K562 (cell line): ENCODE measurements around the gene SLC4A2. TPM values are rescaled to one million over a fixed set of nuclear protein-coding genes. Genes with fewer than 3 reads are reported as not detected.
A peak's percentile ranks its signal among the peaks of the same experiment; 100 is the strongest.

Source experiments
- ATF7 ChIP-seq: fragments of 450-650 bp; IDR thresholded peaks from 2 replicates; pipeline ENCODE4 v1.7.1; 2014; ENCODE audit warnings: mild to moderate bottlenecking, moderate library complexity
- CTBP1 ChIP-seq: fragments of 450-650 bp; IDR thresholded peaks from 2 replicates; pipeline ENCODE4 v1.6.1; 2016; ENCODE audit warnings: borderline replicate concordance
- FOS ChIP-seq: IDR thresholded peaks from 3 replicates; pipeline ENCODE4 v1.6.1; 2011; ENCODE audit not compliant: insufficient read length; ENCODE audit errors: extremely low read depth
- GABPB1 ChIP-seq: sonication (generic); formaldehyde crosslinking; IDR thresholded peaks from 2 replicates; pipeline ENCODE4 v1.8.0; 2022; ENCODE audit warnings: mild to moderate bottlenecking, missing genetic modification reagents
- HCFC1 ChIP-seq: IDR thresholded peaks from 2 replicates; pipeline ENCODE4 v1.6.1; 2012; ENCODE audit warnings: low read depth, low read length, improper control_type of control experiment
- HDAC1 ChIP-seq, 2 experiments: fragments of 450-650 bp; IDR thresholded peaks; 2 replicates each; pipeline ENCODE4 v1.6.1; 2016 to 2017; ENCODE audit warnings: inconsistent platforms in 1 of 2, mild to moderate bottlenecking in 1 of 2, moderate library complexity in 1 of 2
- HDAC3 ChIP-seq: fragments of 450-650 bp; IDR thresholded peaks from 2 replicates; pipeline ENCODE4 v1.6.1; 2018; ENCODE audit warnings: borderline replicate concordance, mild to moderate bottlenecking, moderate library complexity; ENCODE audit not compliant: partially characterized antibody
- MAZ ChIP-seq, 2 experiments: fragments of 450-650 bp in 1 of 2; sonication (generic) in 1 of 2; formaldehyde crosslinking; IDR thresholded peaks in 1 of 2; conservative IDR thresholded peaks in 1 of 2; 2 replicates each; pipeline versions ENCODE4 v1.4.0 to v1.5.0; 2020; ENCODE audit warnings: mild to moderate bottlenecking in 1 of 2, missing genetic modification reagents in 1 of 2
- PHF8 ChIP-seq: fragments of 200-600 bp; sonication (generic); IDR thresholded peaks from 2 replicates; pipeline ENCODE4 v1.6.1; 2012; ENCODE audit warnings: mixed run types, mild to moderate bottlenecking, inconsistent platforms, low read length, moderate library complexity, borderline replicate concordance
- RB1 ChIP-seq: fragments of 450-650 bp; IDR thresholded peaks from 2 replicates; pipeline ENCODE4 v1.6.1; 2017; ENCODE audit warnings: low read depth, mild to moderate bottlenecking
- SAFB ChIP-seq: fragments of 200-400 bp; formaldehyde crosslinking; IDR thresholded peaks from 2 replicates; pipeline ENCODE4 v1.6.1; 2017; ENCODE audit warnings: low read depth, low read length, borderline replicate concordance
- SIX5 ChIP-seq, 2 experiments: IDR thresholded peaks; 2 replicates each; pipeline ENCODE4 v1.6.1; 2011; ENCODE audit warnings: low read length in 2 of 2, borderline replicate concordance in 1 of 2, low read depth in 1 of 2, mild to moderate bottlenecking in 1 of 2, moderate library complexity in 1 of 2; ENCODE audit not compliant: insufficient read depth in 1 of 2
- SP1 ChIP-seq: sonication (generic); formaldehyde crosslinking; IDR thresholded peaks from 2 replicates; pipeline ENCODE4 v1.8.1; 2022; ENCODE audit warnings: mild to moderate bottlenecking, missing genetic modification reagents
- TBP ChIP-seq: optimal IDR thresholded peaks from 2 replicates; pipeline ENCODE3; 2011; ENCODE audit warnings: low read depth, low read length, improper control_type of control experiment
- YY1 ChIP-seq, 3 experiments: IDR thresholded peaks; 2 replicates each; pipeline ENCODE4 v1.6.1; 2011; ENCODE audit warnings: low read length in 2 of 3, mild to moderate bottlenecking in 2 of 3, moderate library complexity in 2 of 3, borderline replicate concordance in 1 of 3, control low read depth in 1 of 3, low read depth in 1 of 3; ENCODE audit not compliant: insufficient read depth in 3 of 3, insufficient replicate concordance in 2 of 3, control insufficient read depth in 1 of 3, insufficient read length in 1 of 3; ENCODE audit errors: extremely low read depth in 1 of 3
- ZBTB7A ChIP-seq: IDR thresholded peaks from 2 replicates; pipeline ENCODE4 v1.6.1; 2011; ENCODE audit warnings: low read depth, mild to moderate bottlenecking, low read length, moderate library complexity, borderline replicate concordance; ENCODE audit not compliant: control insufficient read depth
- polyA plus RNA-seq, 8 experiments: library from polyadenylated mRNA; depleted of rRNA in 4 of 8; stranded (reverse) in 5 of 8; unstranded in 3 of 8; fragments of >200 nt; fragmentation: Nextera tagmentation in 2 of 8; fragmentation: Illumina TruSeq in 1 of 8; extraction: Ambion mirVana in 2 of 8; extraction: Trizol in 1 of 8; gene quantifications; 2 replicates each; pipeline versions ENCODE4 v1.2.1 to v1.2.3, GENCODE V29; 2011 to 2014; ENCODE audit warnings: inconsistent platforms in 1 of 8, missing spikeins in 1 of 8
- total RNA-seq, 7 experiments: library from RNA; depleted of rRNA in 6 of 7; stranded (reverse); fragments of >200 nt in 6 of 7; fragmentation: Illumina TruSeq in 2 of 7; extraction: Trizol in 2 of 7; gene quantifications; 2 replicates each; pipeline versions ENCODE4 v1.2.1 to v1.2.3, GENCODE V29; 2011 to 2021; ENCODE audit warnings: low replicate concordance in 1 of 7
- TF ChIP-seq, protein P1 (sequence below), 2 experiments: fragments of 450-650 bp; IDR thresholded peaks; 2 replicates each; pipeline ENCODE4 v1.6.1; 2018; ENCODE audit warnings: mild to moderate bottlenecking in 2 of 2, low read depth in 1 of 2; ENCODE audit not compliant: partially characterized antibody in 2 of 2
- TF ChIP-seq, protein P2 (sequence below): sonication (generic); formaldehyde crosslinking; IDR thresholded peaks from 2 replicates; pipeline ENCODE4 v1.8.0; 2023; ENCODE audit warnings: mild to moderate bottlenecking, missing genetic modification reagents

The SLC4A2 gene
- total and polyA plus RNA-seq, 9 of the 15 experiments (the other 6 are each of a cell fraction or from before 2014, with no cell fraction given) = 11.4 to 375 (median 130) TPM

DNA sequence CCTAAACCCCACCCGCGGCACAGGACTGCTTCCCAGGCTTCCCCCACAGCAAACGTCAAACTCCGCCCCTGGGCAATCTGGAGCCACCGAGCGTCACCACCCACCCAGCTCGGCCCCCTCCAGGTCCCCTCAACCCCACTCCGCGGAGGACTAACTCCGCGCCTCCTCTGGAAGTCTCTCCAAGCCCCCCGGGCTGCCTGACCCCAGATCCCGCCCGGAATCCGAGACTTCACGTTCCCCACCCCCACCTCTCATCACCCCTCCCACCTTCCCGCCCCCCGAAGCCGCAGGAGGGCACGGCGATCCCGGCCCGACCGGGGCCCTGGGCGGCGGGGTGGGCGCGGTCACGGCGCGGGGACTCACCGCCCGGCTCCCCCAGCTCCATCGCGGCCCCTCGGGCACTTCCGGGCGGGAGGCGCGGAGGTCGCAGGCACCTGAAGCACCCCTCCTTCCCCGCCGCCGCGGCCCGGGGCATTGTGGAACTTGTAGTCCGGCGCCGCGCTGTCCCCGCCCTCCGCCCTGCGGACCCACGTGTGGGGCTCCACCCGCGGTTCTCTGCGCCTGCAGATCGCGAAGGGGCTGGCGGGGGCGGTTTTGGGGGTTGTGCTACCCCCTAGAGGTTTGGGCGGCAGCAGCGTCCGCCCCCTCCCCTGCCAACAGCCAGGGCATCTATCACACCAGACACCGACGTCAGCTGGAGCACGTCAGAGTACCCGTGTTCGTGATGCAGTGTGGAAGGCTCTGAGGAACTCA, 23.9 kb downstream of the SLC4A2 start, which contains the start of gene TMUB1 (continued):
- TF ChIP-seq MAZ (CRISPR knock-in tag; conservative IDR thresholded peaks at IDR 0.05 in 1 of 2, IDR thresholded peaks at IDR 0.05 in 1 of 2) = peak; percentile 77 to 96
- peak; percentile 22 for TF ChIP-seq TBP
- TF ChIP-seq HCFC1 = peak; percentile 93
- no peak for TF ChIP-seq FOS
- TF ChIP-seq ATF7 = peak; percentile 84
- peak; percentile 79 for TF ChIP-seq GABPB1 (CRISPR knock-in tag)
- no peak for TF ChIP-seq HDAC3
- peak; percentile 67 to 76; a peak in 3 of 4 replicates for TF ChIP-seq SIX5 (IDR thresholded peaks at IDR 0.05; ENCODE audit: borderline replicate concordance in 1 of 2, insufficient read depth in 1 of 2, low read depth in 1 of 2, low read length in 2 of 2)
- peak; percentile 59 for TF ChIP-seq SP1
- peak; percentile 89 for TF ChIP-seq RB1
- peak in 2 of 3 experiments; percentile 56 to 67 for TF ChIP-seq YY1 (IDR thresholded peaks at IDR 0.05; ENCODE audit: borderline replicate concordance in 1 of 3, control insufficient read depth in 1 of 3, extremely low read depth in 1 of 3, insufficient read depth in 3 of 3, insufficient read length in 1 of 3, insufficient replicate concordance in 2 of 3, low read depth in 1 of 3, low read length in 2 of 3)
- TF ChIP-seq, protein P1, sequence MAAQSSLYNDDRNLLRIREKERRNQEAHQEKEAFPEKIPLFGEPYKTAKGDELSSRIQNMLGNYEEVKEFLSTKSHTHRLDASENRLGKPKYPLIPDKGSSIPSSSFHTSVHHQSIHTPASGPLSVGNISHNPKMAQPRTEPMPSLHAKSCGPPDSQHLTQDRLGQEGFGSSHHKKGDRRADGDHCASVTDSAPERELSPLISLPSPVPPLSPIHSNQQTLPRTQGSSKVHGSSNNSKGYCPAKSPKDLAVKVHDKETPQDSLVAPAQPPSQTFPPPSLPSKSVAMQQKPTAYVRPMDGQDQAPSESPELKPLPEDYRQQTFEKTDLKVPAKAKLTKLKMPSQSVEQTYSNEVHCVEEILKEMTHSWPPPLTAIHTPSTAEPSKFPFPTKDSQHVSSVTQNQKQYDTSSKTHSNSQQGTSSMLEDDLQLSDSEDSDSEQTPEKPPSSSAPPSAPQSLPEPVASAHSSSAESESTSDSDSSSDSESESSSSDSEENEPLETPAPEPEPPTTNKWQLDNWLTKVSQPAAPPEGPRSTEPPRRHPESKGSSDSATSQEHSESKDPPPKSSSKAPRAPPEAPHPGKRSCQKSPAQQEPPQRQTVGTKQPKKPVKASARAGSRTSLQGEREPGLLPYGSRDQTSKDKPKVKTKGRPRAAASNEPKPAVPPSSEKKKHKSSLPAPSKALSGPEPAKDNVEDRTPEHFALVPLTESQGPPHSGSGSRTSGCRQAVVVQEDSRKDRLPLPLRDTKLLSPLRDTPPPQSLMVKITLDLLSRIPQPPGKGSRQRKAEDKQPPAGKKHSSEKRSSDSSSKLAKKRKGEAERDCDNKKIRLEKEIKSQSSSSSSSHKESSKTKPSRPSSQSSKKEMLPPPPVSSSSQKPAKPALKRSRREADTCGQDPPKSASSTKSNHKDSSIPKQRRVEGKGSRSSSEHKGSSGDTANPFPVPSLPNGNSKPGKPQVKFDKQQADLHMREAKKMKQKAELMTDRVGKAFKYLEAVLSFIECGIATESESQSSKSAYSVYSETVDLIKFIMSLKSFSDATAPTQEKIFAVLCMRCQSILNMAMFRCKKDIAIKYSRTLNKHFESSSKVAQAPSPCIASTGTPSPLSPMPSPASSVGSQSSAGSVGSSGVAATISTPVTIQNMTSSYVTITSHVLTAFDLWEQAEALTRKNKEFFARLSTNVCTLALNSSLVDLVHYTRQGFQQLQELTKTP (IDR thresholded peaks at IDR 0.05; ENCODE audit: low read depth in 1 of 2, partially characterized antibody in 2 of 2) = peak in 1 of 2 experiments; percentile 79
- TF ChIP-seq, protein P2, sequence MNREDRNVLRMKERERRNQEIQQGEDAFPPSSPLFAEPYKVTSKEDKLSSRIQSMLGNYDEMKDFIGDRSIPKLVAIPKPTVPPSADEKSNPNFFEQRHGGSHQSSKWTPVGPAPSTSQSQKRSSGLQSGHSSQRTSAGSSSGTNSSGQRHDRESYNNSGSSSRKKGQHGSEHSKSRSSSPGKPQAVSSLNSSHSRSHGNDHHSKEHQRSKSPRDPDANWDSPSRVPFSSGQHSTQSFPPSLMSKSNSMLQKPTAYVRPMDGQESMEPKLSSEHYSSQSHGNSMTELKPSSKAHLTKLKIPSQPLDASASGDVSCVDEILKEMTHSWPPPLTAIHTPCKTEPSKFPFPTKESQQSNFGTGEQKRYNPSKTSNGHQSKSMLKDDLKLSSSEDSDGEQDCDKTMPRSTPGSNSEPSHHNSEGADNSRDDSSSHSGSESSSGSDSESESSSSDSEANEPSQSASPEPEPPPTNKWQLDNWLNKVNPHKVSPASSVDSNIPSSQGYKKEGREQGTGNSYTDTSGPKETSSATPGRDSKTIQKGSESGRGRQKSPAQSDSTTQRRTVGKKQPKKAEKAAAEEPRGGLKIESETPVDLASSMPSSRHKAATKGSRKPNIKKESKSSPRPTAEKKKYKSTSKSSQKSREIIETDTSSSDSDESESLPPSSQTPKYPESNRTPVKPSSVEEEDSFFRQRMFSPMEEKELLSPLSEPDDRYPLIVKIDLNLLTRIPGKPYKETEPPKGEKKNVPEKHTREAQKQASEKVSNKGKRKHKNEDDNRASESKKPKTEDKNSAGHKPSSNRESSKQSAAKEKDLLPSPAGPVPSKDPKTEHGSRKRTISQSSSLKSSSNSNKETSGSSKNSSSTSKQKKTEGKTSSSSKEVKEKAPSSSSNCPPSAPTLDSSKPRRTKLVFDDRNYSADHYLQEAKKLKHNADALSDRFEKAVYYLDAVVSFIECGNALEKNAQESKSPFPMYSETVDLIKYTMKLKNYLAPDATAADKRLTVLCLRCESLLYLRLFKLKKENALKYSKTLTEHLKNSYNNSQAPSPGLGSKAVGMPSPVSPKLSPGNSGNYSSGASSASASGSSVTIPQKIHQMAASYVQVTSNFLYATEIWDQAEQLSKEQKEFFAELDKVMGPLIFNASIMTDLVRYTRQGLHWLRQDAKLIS (CRISPR knock-in tag) = 0 out of 2 replicates have a peak, but pooled peaks have one; percentile 44
- TF ChIP-seq CTBP1 = peak; percentile 80; the same call in 1 of the 2 replicates
- peak; percentile 88 for TF ChIP-seq ZBTB7A
- peak; percentile 55; the same call in 1 of the 2 replicates for TF ChIP-seq PHF8
- peak in 1 of 2 experiments; percentile 87; a peak in 2 of 4 replicates for TF ChIP-seq HDAC1 (IDR thresholded peaks at IDR 0.05)
- peak; percentile 94 for TF ChIP-seq SAFB
